Measurements from ENCODE around the gene RTL10.

The RTL10 gene

GRCh38 chr22:19875531-19876313, 21.0 kb upstream of the RTL10 start:
- no peak for DNase-seq (ENCODE audit: low read depth in 2 of 2)

- no peak for DNase-seq (ENCODE audit: low read depth in 2 of 2)
Measured at GRCh38 chr22:19875061-19875530, 20.4 kb upstream of the RTL10 start.

GRCh38 chr22:19874307-19875060, 19.8 kb upstream of the RTL10 start:
- DNase-seq (ENCODE audit: low read depth in 2 of 2), result no peak

- no peak for DNase-seq (ENCODE audit: low read depth in 2 of 2)
Measured at GRCh38 chr22:19873960-19874306, 19.3 kb upstream of the RTL10 start.

- DNase-seq (ENCODE audit: low read depth in 2 of 2), result no peak
Measured at GRCh38 chr22:19873138-19873959, 18.7 kb upstream of the RTL10 start.

GRCh38 chr22:19872779-19873137, 18.1 kb upstream of the RTL10 start:
- DNase-seq (ENCODE audit: low read depth in 2 of 2), result no peak

GRCh38 chr22:19871845-19872778, 17.4 kb upstream of the RTL10 start:
- DNase-seq (ENCODE audit: low read depth in 2 of 2), result no peak

GRCh38 chr22:19871023-19871844, 16.6 kb upstream of the RTL10 start:
- DNase-seq (ENCODE audit: low read depth in 2 of 2), result no peak

- DNase-seq (ENCODE audit: low read depth in 2 of 2), result no peak
Measured at GRCh38 chr22:19870153-19871022, 15.7 kb upstream of the RTL10 start.

GRCh38 chr22:19869497-19870152, 15.0 kb upstream of the RTL10 start:
- DNase-seq (ENCODE audit: low read depth in 2 of 2), result no peak

- DNase-seq (ENCODE audit: low read depth in 2 of 2), result no peak
Measured at GRCh38 chr22:19868773-19869471, 14.2 kb upstream of the RTL10 start.

GRCh38 chr22:19868333-19868732, 13.7 kb upstream of the RTL10 start:
- no peak for DNase-seq (ENCODE audit: low read depth in 2 of 2)

- no peak for DNase-seq (ENCODE audit: low read depth in 2 of 2)
Measured at GRCh38 chr22:19867617-19868016, 12.9 kb upstream of the RTL10 start.

- DNase-seq (ENCODE audit: low read depth in 2 of 2), result no peak
Measured at GRCh38 chr22:19866665-19867009, 12.0 kb upstream of the RTL10 start.

- DNase-seq (ENCODE audit: low read depth in 2 of 2), result no peak
Measured at GRCh38 chr22:19865141-19865829, 10.6 kb upstream of the RTL10 start.

- DNase-seq (ENCODE audit: low read depth in 2 of 2), result no peak
Measured at GRCh38 chr22:19864538-19865106, 9.9 kb upstream of the RTL10 start.

- no peak for DNase-seq (ENCODE audit: low read depth in 2 of 2)
Measured at GRCh38 chr22:19863571-19863970, 8.9 kb upstream of the RTL10 start.
